HCT116 (cell line): ENCODE measurements around the gene AMDHD2. TPM values are rescaled to one million over a fixed set of nuclear protein-coding genes. Genes with fewer than 3 reads are reported as not detected.

Experiments
- ATAC-seq: fragments of 200-7000 bp; cut with Tn5 transposase; 2 replicates; pipeline ENCODE4 v1.9.1; 2020; ENCODE audit warnings: mild to moderate bottlenecking, moderate library complexity
- BruUV-seq: library from RNA; stranded (reverse); fragments of 400-500 nt; replicated peaks from 2 replicates; lab custom pipeline; 2021; lab: Mats Ljungman, UMichigan
- CTCF ChIA-PET: fragments of 300-600 bp; sonication (Branson Sonifier 250); formaldehyde crosslinking; loops from one replicate; lab custom pipeline; 2021; ENCODE audit warnings: antibody characterized with exemption; lab: Charles Lee
- POLR2A ChIA-PET: fragments of 300-600, 350-600 bp; sonication (Branson Sonifier 250); formaldehyde crosslinking; loops from one replicate; lab custom pipeline; 2021; ENCODE audit warnings: antibody characterized with exemption; lab: Charles Lee
- RAD21 ChIA-PET, 2 experiments: fragments of 300-600 bp; sonication (Branson Sonifier 250); formaldehyde crosslinking; loops; one replicate each; lab custom pipeline; 2023; ENCODE audit warnings: low total read pairs in 2 of 2; ENCODE audit not compliant: uncharacterized antibody in 2 of 2, unreplicated experiment in 2 of 2, low non-redundant PET in 1 of 2; lab: Charles Lee
- DNase-seq: peaks from one replicate; pipeline ENCODE4 v3.0.0-alpha.2; 2010; ENCODE audit warnings: low read depth, low spot score
- H2AFZ ChIP-seq: fragments of 200-600 bp; shearing (Covaris generic), sonication (generic); 2 replicates; pipeline ENCODE4 v1.6.1; 2017; ENCODE audit warnings: low read depth, mixed run types, mixed read lengths, antibody characterized with exemption, low read length; ENCODE audit not compliant: poor library complexity, severe bottlenecking
- H3K27ac ChIP-seq: 2 replicates; pipeline ENCODE4 v1.5.1; 2012; ENCODE audit warnings: low read depth, low read length
- H3K27me3 ChIP-seq: fragments of 200-600 bp; sonication (generic); 2 replicates; pipeline ENCODE4 v1.6.1; 2016; ENCODE audit warnings: mixed run types, low read length, mixed read lengths; ENCODE audit not compliant: insufficient read depth
- H3K36me3 ChIP-seq, 2 experiments: fragments of 200-500 bp in 1 of 2; fragments of 200-600 bp in 1 of 2; sonication (Bioruptor generic) in 1 of 2; sonication (generic) in 1 of 2; 2 replicates each; pipeline versions ENCODE4 v1.5.1 to v1.6.1; 2014 to 2016; ENCODE audit warnings: low read length in 2 of 2, inconsistent platforms in 1 of 2, mixed read lengths in 1 of 2, mixed run types in 1 of 2; ENCODE audit not compliant: insufficient read depth in 2 of 2, control insufficient read depth in 1 of 2
- H3K4me1 ChIP-seq, 2 experiments: fragments of 200-600 bp in 1 of 2; sonication (generic) in 1 of 2; 2 replicates each; pipeline versions ENCODE4 v1.5.1 to v1.6.1; 2012 to 2017; ENCODE audit warnings: low read length in 2 of 2, inconsistent platforms in 1 of 2, mild to moderate bottlenecking in 1 of 2, mixed read lengths in 1 of 2, mixed run types in 1 of 2, moderate library complexity in 1 of 2; ENCODE audit not compliant: insufficient read depth in 2 of 2, control insufficient read depth in 1 of 2
- H3K4me2 ChIP-seq: fragments of 200-600 bp; sonication (generic); 2 replicates; pipeline ENCODE4 v1.6.1; 2017; ENCODE audit warnings: mixed run types, low read length, mixed read lengths
- H3K4me3 ChIP-seq, 2 experiments: fragments of 200-600 bp in 1 of 2; sonication (generic) in 1 of 2; replicated peaks in 1 of 2; 2 replicates each; pipeline ENCODE4 v1.5.1; 2011 to 2016; ENCODE audit warnings: low read length in 2 of 2, control low read depth in 1 of 2, low read depth in 1 of 2, mild to moderate bottlenecking in 1 of 2, mixed read lengths in 1 of 2, mixed run types in 1 of 2
- H3K79me2 ChIP-seq: fragments of 200-600 bp; sonication (generic); 2 replicates; pipeline ENCODE4 v1.6.1; 2017; ENCODE audit warnings: mild to moderate bottlenecking, mixed run types, low read length, moderate library complexity, mixed read lengths; ENCODE audit not compliant: insufficient read depth
- H3K9ac ChIP-seq: fragments of 200-600 bp; sonication (generic); 2 replicates; pipeline ENCODE4 v1.6.1; 2016; ENCODE audit warnings: low read length, mixed read lengths
- H3K9me2 ChIP-seq: fragments of 200-600 bp; sonication (generic), shearing (Covaris generic); 2 replicates; pipeline ENCODE4 v1.6.1; 2017; ENCODE audit warnings: mixed run types, mild to moderate bottlenecking, moderate library complexity; ENCODE audit not compliant: insufficient read depth
- H3K9me3 ChIP-seq, 2 experiments: fragments of 200-500 bp in 1 of 2; fragments of 200-600 bp in 1 of 2; sonication (Bioruptor generic) in 1 of 2; sonication (generic) in 1 of 2; 2 replicates each; pipeline ENCODE4 v1.6.1; 2014 to 2017; ENCODE audit warnings: low read length in 2 of 2, mixed read lengths in 2 of 2, inconsistent platforms in 1 of 2, low read depth in 1 of 2, mild to moderate bottlenecking in 1 of 2, mixed run types in 1 of 2, moderate library complexity in 1 of 2; ENCODE audit not compliant: control insufficient read depth in 1 of 2, insufficient read depth in 1 of 2
- H4K20me1 ChIP-seq: fragments of 200-600 bp; sonication (generic), shearing (Covaris generic); 2 replicates; pipeline ENCODE4 v1.6.1; 2017; ENCODE audit warnings: mixed run types, mild to moderate bottlenecking, moderate library complexity; ENCODE audit not compliant: insufficient read depth
- ATF3 ChIP-seq: IDR thresholded peaks from 2 replicates; pipeline ENCODE4 v1.6.1; 2012
- CBX3 ChIP-seq: IDR thresholded peaks from 2 replicates; pipeline ENCODE4 v1.6.1; 2012; ENCODE audit warnings: low read depth
- CTCF ChIP-seq, 3 experiments: fragments of 200-600 bp in 1 of 3; sonication (generic) in 1 of 3; IDR thresholded peaks in 2 of 3; conservative IDR thresholded peaks in 1 of 3; 2 replicates each; pipeline ENCODE4 v1.5.1; 2012 to 2017; ENCODE audit warnings: low read depth in 2 of 3, low read length in 2 of 3, antibody characterized with exemption in 1 of 3, borderline replicate concordance in 1 of 3, control low read depth in 1 of 3, mild to moderate bottlenecking in 1 of 3, mixed read lengths in 1 of 3, mixed run types in 1 of 3, moderate library complexity in 1 of 3; ENCODE audit not compliant: insufficient read depth in 1 of 3
- EGR1 ChIP-seq: IDR thresholded peaks from 2 replicates; pipeline ENCODE4 v1.6.1; 2012; ENCODE audit warnings: low read depth
- EZH2phosphoT487 ChIP-seq: fragments of 200-600 bp; IDR thresholded peaks from 2 replicates; pipeline ENCODE4 v1.6.1; 2018; ENCODE audit warnings: antibody characterized with exemption, borderline replicate concordance
- FOSL1 ChIP-seq: IDR thresholded peaks from 2 replicates; pipeline ENCODE4 v1.6.1; 2012; ENCODE audit warnings: low read depth
- JUND ChIP-seq: IDR thresholded peaks from 2 replicates; pipeline ENCODE4 v1.6.1; 2012
- MAX ChIP-seq: IDR thresholded peaks from 2 replicates; pipeline ENCODE4 v1.6.1; 2012
- POLR2A ChIP-seq: IDR thresholded peaks from 2 replicates; pipeline ENCODE4 v1.7.0; 2011; ENCODE audit warnings: borderline replicate concordance; ENCODE audit not compliant: insufficient read depth, insufficient read length; ENCODE audit errors: extremely low read depth
- POLR2AphosphoS5 ChIP-seq: IDR thresholded peaks from 2 replicates; pipeline ENCODE4 v1.6.1; 2011; ENCODE audit warnings: mild to moderate bottlenecking, low read depth, low read length, moderate library complexity
- RAD21 ChIP-seq: IDR thresholded peaks from 2 replicates; pipeline ENCODE4 v1.6.1; 2012; ENCODE audit warnings: low read depth, mild to moderate bottlenecking
- REST ChIP-seq: IDR thresholded peaks from 2 replicates; pipeline ENCODE4 v1.6.1; 2012; ENCODE audit warnings: low read depth
- SIN3A ChIP-seq: IDR thresholded peaks from 2 replicates; pipeline ENCODE4 v1.6.1; 2012; ENCODE audit warnings: low read depth
- SP1 ChIP-seq: IDR thresholded peaks from 2 replicates; pipeline ENCODE4 v1.6.1; 2012; ENCODE audit warnings: low read depth
- SRF ChIP-seq: IDR thresholded peaks from 2 replicates; pipeline ENCODE4 v1.6.1; 2012; ENCODE audit warnings: low read depth
- TCF7L2 ChIP-seq: IDR thresholded peaks from 2 replicates; pipeline ENCODE4 v1.7.0; 2011; ENCODE audit warnings: borderline replicate concordance, inconsistent platforms; ENCODE audit not compliant: insufficient read depth, insufficient read length; ENCODE audit errors: extremely low read depth
- YY1 ChIP-seq: IDR thresholded peaks from 2 replicates; pipeline ENCODE4 v1.6.1; 2011; ENCODE audit warnings: low read length, low read depth, moderate library complexity, mild to moderate bottlenecking; ENCODE audit not compliant: insufficient replicate concordance; ENCODE audit errors: extremely low read depth
- ZFX ChIP-seq: fragments of 450-650 bp; IDR thresholded peaks from 2 replicates; pipeline ENCODE4 v1.6.1; 2017
- ZNF274 ChIP-seq: fragments of 200-500 bp; sonication (Bioruptor generic); IDR thresholded peaks from 2 replicates; pipeline ENCODE4 v1.6.1; 2014; ENCODE audit warnings: mild to moderate bottlenecking, low read depth, low read length, inconsistent platforms
- intact Hi-C: fragments of 100-400 bp; cut with micrococcal nuclease; formaldehyde crosslinking; loops from 2 replicates; pipeline ENCODE4 v1.10.0; 2022
- total RNA-seq: library from RNA; stranded (reverse); gene quantifications from one replicate; pipeline ENCODE4 v1.2.1, GENCODE V29; 2021; ENCODE audit not compliant: unreplicated experiment

Gene AMDHD2
- total RNA-seq, 1 experiment from 2014 or later = 42.9 TPM

- BruUV-seq = no TSS peak
- H3K4me1 ChIP-seq = peaks cover 20 to 39% of the 10 kb centered on the region in 2 experiments
- H3K79me2 ChIP-seq = peaks cover 49% of the 10 kb centered on the region
- H3K36me3 ChIP-seq = no peaks in the 10 kb centered on the region
- H3K9ac ChIP-seq = peak within 1 kb of the TSS; percentile 95
- peak within 1 kb of the TSS; percentile 98 for H3K27ac ChIP-seq
- H3K9me2 ChIP-seq = no peaks in the 10 kb centered on the region
- peaks cover 5% of the 10 kb centered on the region; the same call in 1 of the 2 replicates for H4K20me1 ChIP-seq
- H3K9me3 ChIP-seq = no peaks in the 10 kb centered on the region
- ChIA-PET RAD21 (no interaction called here), CTCF (no interaction called here), POLR2A (no interaction called here)
- peak within 1 kb of the TSS; percentile 86 to 95 for H3K4me3 ChIP-seq
- H3K27me3 ChIP-seq = no peaks in the 10 kb centered on the region
- intact Hi-C loops = no loop called here
- DNase-seq = peak; percentile 77
- no peak within 1 kb of the TSS for H2AFZ ChIP-seq
- ATAC-seq = peak; percentile 92
- peak within 1 kb of the TSS; percentile 98 for H3K4me2 ChIP-seq
- TF ChIP-seq CTCF (IDR thresholded peaks at IDR 0.05 in 2 of 3, conservative IDR thresholded peaks at IDR 0.05 in 1 of 3; ENCODE audit: borderline replicate concordance in 1 of 3, insufficient read depth in 1 of 3, low read depth in 2 of 3, low read length in 2 of 3) (no peak), SP1 (peak; percentile 66; the same call in 1 of the 2 replicates), MAX (no peak), FOSL1 (no peak), TCF7L2 (no peak), YY1 (peak; percentile 95), EZH2phosphoT487 (no peak), SRF (no peak), ZFX (peak; percentile 33; the same call in 1 of the 2 replicates), REST (no peak), CBX3 (no peak), ATF3 (no peak), JUND (no peak; the same call in 1 of the 2 replicates), EGR1 (0 out of 2 replicates have a peak, but pooled peaks have one; percentile 51), SIN3A (peak; percentile 81; the same call in 1 of the 2 replicates), POLR2AphosphoS5 (peak; percentile 94), RAD21 (no peak), ZNF274 (no peak), POLR2A (peak; percentile 53)
Measured at GRCh38 chr16:2513405-2514332, 6.5 kb upstream of the AMDHD2 start, which contains the start of gene ATP6V0C. ATP6V0C (plus strand) TSS chr16:2513952; CDS start chr16:2514104, 152 bp downstream.
